ENCODE measurements around the gene RRP8.

GRCh38 chr11:6636480-6636879, 33.1 kb upstream of the RRP8 start:
- TF ChIP-seq POLR2A (conservative IDR thresholded peaks at IDR 0.05): no peak
- no peak for TF ChIP-seq NFE2L1 (tag; IDR thresholded peaks at IDR 0.05; ENCODE audit: borderline replicate concordance, low read depth)
- no peak for TF ChIP-seq ZBTB7A (IDR thresholded peaks at IDR 0.05; ENCODE audit: borderline replicate concordance, control insufficient read depth, low read depth, low read length)
- TF ChIP-seq ATF6 (CRISPR knock-in tag; IDR thresholded peaks at IDR 0.05): no peak
- no peak for TF ChIP-seq ZNF232 (CRISPR knock-in tag; IDR thresholded peaks at IDR 0.05)
- TF ChIP-seq ATF1 (CRISPR knock-in tag; IDR thresholded peaks at IDR 0.05): no peak
- TF ChIP-seq ATF1 (tag; IDR thresholded peaks at IDR 0.05): no peak
- TF ChIP-seq ELF4 (CRISPR knock-in tag; IDR thresholded peaks at IDR 0.05): no peak
- TF ChIP-seq CTCF (IDR thresholded peaks at IDR 0.05 in 2 of 3, conservative IDR thresholded peaks at IDR 0.05 in 1 of 3; ENCODE audit: insufficient read depth in 2 of 3, low read depth in 1 of 3, low read length in 3 of 3): no peak
- no peak for TF ChIP-seq TBL1XR1 (IDR thresholded peaks at IDR 0.05; ENCODE audit: low read length in 2 of 2)
- TF ChIP-seq HINFP (tag; conservative IDR thresholded peaks at IDR 0.05; ENCODE audit: low read depth): no peak

Measured in K562 (cell line).